Measurements from ENCODE around the gene CHMP4A.

Gene CHMP4A

DNA sequence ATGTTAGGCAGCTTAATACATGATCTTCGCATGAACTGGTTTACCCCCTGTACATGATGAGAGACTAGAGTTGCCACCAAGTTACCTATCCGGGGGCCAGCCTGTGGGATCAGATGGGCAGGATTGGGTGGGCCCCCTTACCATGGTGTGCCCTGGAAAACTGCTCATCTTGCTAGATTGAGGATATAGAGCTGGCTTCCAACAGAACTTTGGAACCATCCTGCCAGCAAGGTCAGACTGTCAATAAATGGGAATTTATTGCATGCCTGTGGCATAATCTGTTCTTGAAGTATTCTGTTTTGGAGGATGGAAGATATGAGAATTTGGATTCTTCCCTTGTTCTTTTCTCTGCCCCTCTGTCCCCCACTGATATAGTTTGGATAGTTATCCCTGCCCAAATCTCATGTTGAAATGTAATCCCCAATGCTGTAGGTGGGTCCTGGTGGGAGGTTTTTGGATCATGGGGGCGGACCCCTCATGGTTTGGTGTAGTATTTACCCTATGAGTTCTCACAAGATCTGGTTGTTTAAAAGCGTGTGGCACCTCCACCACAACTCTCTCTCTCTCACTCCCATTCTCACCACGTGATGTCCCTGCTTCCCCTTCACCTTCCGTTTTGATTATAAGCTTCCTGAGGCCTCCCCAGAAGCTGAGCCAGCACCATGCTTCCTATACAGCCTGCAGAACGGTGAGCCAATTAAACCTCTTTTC lies 14.3 kb downstream of the CHMP4A start:
- Mint-ChIP-seq H3K27me3 (no peaks in the 10 kb centered on the region), H3K36me3 (ENCODE audit: low read depth) (peaks cover 76% of the 10 kb centered on the region), H3K4me1 (ENCODE audit: low read depth) (peaks cover 45% of the 10 kb centered on the region), H3K4me3 (peak overlapping the region; percentile 9), H3K9me3 (peaks cover 7% of the 10 kb centered on the region), H3K27ac (peak overlapping the region; percentile 42)
- DNase-seq = no peak

DNA sequence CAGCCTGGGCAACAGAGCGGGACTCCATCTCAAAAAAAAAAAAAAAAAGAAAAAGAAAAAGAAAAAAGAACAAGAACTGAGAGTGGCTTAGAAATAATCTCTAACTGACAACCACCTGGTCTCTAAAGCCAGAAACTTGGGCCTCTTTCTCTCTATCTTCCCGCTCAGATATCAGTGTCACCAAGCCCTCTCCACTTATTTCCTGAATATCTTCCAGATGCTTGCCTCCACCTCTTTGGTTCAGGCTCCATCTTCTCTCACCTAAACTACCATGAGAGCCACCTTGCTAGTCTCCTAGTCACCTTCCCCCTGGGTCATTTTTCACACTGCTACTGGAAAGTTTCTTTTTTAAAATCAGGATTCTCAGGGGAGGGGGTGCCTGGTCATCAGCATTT lies 16.2 kb downstream of the CHMP4A start:
- peaks cover 71% of the 10 kb centered on the region for H3K36me3 Mint-ChIP-seq (ENCODE audit: low read depth)
- DNase-seq = no peak
- H3K4me1 Mint-ChIP-seq (ENCODE audit: low read depth) = peaks cover 55% of the 10 kb centered on the region
- H3K27ac Mint-ChIP-seq = peak overlapping the region; percentile 88
- peak overlapping the region; percentile 97 for H3K4me3 Mint-ChIP-seq
- H3K27me3 Mint-ChIP-seq = no peaks in the 10 kb centered on the region
- no peaks in the 10 kb centered on the region for H3K9me3 Mint-ChIP-seq

DNA sequence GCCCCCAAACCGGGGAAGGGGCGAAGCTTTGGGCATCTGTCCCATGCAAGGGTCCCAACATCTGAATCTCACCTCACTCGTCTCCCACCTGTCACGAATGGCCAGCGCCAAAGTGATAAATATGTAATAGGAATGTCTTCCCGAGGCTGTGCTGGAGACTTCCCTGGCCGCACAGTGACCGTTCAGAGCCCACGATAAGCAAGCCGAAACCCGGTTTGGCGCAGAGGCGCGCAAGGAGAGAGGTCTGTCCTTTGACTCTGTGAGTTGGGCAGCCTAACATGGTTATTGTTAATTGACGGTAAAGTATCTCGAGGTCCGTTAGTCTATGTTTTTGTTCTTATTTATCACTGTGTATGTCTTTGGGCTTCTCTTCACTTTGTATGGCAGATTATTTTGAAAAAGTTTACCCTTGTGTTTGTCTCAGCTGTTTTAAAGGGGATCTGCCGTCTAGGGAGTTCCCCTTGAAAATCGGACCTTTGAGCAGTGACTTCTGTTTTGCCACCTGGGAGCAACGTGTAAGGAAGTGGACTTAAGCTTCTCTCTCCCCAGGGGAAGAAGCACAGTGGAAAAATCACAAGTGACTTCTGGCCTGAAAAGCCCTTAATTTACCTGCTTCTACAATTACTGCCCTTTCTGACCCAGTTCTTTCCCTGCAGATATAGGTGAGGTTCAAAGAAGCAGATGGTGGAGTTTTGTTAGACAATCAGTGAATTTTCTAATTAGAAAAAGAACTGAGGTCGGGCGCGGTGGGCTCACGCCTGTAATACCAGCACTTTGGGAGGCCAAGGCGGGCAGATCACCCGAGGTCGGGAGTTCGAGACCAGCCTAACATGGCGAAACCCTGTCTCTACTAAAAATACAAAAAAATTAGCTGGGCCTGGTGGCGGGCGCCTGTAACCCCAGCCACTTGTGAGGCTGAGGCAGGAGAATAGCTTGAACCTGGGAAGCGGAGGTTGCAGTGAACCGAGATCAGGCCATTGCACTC lies 16.9 kb downstream of the CHMP4A start:
- H3K4me1 Mint-ChIP-seq (ENCODE audit: low read depth) = peaks cover 59% of the 10 kb centered on the region
- DNase-seq = no peak
- H3K36me3 Mint-ChIP-seq (ENCODE audit: low read depth) = peaks cover 71% of the 10 kb centered on the region

DNA sequence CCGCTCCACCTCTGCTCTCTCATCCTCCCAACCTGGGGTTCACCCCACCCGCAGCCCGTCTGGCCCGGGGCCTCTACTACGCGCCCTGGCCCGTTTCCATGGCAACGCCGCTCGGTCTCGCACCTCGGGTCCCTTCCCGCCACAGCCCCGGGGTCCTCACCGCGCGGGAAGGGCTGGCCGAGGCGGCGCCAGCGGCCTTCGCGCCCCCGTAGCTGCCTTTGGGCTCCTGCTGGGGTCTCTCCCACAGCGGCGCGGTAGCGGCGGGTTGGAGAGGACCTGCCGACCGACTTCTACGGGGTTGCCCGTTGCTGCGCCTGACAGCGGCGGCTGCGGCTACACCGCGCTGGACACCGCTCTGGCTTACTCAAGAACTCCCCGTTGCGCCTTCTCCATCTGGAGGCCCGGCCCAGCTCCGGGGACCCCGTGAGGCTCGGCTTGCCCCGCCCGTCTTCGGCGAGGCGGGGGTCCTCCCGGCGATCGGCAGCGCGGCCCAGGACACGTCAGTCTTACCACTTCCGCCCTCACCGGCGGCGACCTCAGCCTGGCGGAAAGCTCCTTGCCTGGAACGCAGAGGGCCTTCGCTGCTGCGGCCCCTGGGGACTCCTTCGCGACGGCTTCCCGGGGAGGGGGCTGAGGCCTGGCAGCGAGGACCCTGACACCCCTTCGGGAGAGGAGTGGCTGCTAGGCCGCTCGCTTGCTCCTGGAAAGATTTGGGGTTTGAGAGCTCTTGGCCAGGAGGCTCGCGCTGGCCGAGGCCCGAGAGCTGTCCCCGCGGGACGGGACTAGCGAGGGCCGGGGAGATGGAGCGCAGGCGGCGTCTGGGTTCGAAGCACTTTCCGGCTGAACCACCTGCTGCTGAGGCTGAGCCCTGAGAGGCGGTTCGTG lies 17.9 kb downstream of the CHMP4A start, which contains the start of gene TM9SF1:
TM9SF1 (minus strand) TSS at position 256 of the 885 bp plus-strand sequence. CDS start 422 bp downstream, outside the sequence.
- DNase-seq = peak; percentile 93
- no peaks in the 10 kb centered on the region for H3K27me3 Mint-ChIP-seq
- peak within 1 kb of the TSS; percentile 98 for H3K27ac Mint-ChIP-seq
- peaks cover 62% of the 10 kb centered on the region for H3K4me1 Mint-ChIP-seq (ENCODE audit: low read depth)
- H3K9me3 Mint-ChIP-seq = no peaks in the 10 kb centered on the region
- peak within 1 kb of the TSS; percentile 97 for H3K4me3 Mint-ChIP-seq
- peaks cover 67% of the 10 kb centered on the region for H3K36me3 Mint-ChIP-seq (ENCODE audit: low read depth)

More for the DNA sequence above, 16.9 kb downstream of the CHMP4A start:
- Mint-ChIP-seq H3K27me3 (no peaks in the 10 kb centered on the region), H3K4me3 (peak overlapping the region; percentile 97), H3K9me3 (no peaks in the 10 kb centered on the region), H3K27ac (peak overlapping the region; percentile 98)

GRCh38 chr14:24194873-24195185 lies 18.5 kb downstream of the CHMP4A start:
- Mint-ChIP-seq H3K27me3 (no peaks in the 10 kb centered on the region), H3K27ac (peak overlapping the region; percentile 98), H3K9me3 (no peaks in the 10 kb centered on the region), H3K36me3 (ENCODE audit: low read depth) (peaks cover 68% of the 10 kb centered on the region), H3K4me1 (ENCODE audit: low read depth) (peaks cover 65% of the 10 kb centered on the region), H3K4me3 (peak overlapping the region; percentile 97)
- DNase-seq = no peak

DNA sequence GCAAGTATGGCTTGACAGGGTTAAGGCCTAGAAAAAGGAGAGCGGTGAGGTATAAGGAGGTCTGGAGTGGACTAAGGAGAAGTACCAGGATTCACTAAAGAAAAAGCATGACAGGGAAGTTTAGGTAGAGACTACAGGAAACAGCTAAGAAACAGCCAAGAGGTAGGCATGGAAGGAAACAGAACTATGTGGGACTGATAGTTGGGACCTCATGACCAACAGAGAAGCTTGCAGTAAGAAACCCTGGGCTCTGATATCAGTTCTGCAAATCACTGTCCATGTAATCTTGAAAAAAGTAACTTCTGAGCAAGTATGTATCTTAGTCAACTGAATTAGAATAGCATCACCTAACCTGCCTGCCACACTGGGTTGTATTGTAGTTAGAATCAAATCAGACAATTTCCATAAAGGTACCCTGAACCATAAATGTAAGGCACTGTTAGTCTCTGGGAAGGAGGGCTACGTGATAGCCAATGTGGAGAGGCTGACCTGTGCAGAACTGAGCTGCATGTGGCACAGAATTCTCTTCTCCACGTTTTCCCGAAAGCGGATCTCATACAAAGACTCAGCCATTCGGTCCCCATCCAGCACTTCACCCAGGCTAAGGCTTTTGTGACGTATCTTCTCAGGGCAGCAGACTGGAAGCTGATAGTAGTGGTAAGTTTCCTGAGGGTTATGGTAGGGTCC lies 19.0 kb downstream of the CHMP4A start:
- Mint-ChIP-seq H3K36me3 (ENCODE audit: low read depth) (peaks cover 70% of the 10 kb centered on the region), H3K27me3 (no peaks in the 10 kb centered on the region)

DNA sequence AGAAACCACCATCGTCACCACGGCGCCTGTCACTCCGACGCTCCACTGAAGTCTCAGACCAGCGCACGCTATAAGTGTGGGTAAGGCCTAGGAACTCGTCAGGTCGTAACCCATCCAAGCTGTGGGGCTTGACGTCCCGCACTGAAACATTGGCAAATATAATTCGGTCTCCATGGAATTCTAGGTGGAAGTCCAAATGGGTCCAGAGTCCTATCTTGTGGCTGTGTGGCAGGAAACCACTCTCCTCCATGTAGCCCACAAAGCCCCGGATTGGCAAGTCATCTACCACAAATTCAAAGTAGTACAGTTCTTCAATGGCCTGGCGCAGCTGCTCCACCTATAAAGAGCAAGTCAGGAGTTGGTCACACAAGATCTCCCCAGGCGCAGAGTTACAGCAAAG lies 20.4 kb downstream of the CHMP4A start:
- H3K9me3 Mint-ChIP-seq = no peaks in the 10 kb centered on the region
- H3K4me3 Mint-ChIP-seq = peak overlapping the region; percentile 7
- no peaks in the 10 kb centered on the region for H3K27me3 Mint-ChIP-seq
- DNase-seq = no peak
- peak overlapping the region; percentile 37 for H3K27ac Mint-ChIP-seq
- H3K4me1 Mint-ChIP-seq (ENCODE audit: low read depth) = peaks cover 59% of the 10 kb centered on the region
- H3K36me3 Mint-ChIP-seq (ENCODE audit: low read depth) = peaks cover 69% of the 10 kb centered on the region

More for the DNA sequence above, 19.0 kb downstream of the CHMP4A start:
- Mint-ChIP-seq H3K4me1 (ENCODE audit: low read depth) (peaks cover 64% of the 10 kb centered on the region), H3K27ac (peak overlapping the region; percentile 98), H3K4me3 (peak overlapping the region; percentile 97), H3K9me3 (no peaks in the 10 kb centered on the region)
- DNase-seq = no peak

DNA sequence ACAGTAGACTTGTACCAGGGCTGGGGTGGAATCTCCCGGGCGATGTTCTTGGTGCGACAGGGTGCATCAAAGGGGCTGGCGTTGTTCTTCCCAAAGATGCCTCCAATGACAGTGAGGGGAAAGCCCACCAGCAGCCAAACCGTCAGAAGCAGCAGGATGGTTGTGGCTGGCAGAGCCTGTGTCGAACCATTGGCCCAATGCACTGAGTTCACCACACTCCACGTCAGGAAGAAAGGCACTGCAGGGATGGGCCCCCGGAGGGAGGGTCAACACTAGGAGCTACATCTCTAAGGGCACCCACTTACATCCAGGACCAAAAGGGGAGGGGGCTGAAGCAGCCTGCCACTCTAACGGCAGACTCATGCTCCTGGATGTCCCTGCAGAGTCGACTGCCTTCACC lies 22.9 kb downstream of the CHMP4A start:
- Mint-ChIP-seq H3K27me3 (no peaks in the 10 kb centered on the region), H3K36me3 (ENCODE audit: low read depth) (peaks cover 81% of the 10 kb centered on the region), H3K4me1 (ENCODE audit: low read depth) (peaks cover 67% of the 10 kb centered on the region), H3K9me3 (no peaks in the 10 kb centered on the region), H3K4me3 (no peak overlapping the region), H3K27ac (peak overlapping the region; percentile 63)
- DNase-seq = no peak

DNA sequence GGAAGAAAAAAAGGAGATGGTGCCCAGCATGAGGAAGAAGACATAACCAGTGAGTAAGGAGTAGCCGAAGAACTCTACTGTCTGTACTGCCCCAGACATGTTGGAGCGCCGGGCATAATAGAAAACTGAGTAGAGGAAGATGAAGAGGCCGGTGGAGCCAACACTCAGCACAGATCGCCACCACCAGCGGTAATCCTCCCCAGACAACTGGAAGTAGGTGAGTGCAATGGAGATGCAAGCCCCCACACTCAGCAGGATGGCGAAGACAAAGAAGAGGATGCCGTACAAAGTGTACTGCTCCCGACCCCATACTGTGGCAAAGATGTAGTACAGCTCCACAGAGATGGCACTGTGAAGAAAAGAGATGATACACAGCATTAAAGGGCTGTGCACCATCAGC lies 23.8 kb downstream of the CHMP4A start:
- Mint-ChIP-seq H3K27me3 (no peaks in the 10 kb centered on the region), H3K36me3 (ENCODE audit: low read depth) (peaks cover 84% of the 10 kb centered on the region), H3K4me3 (peak overlapping the region; percentile 94), H3K4me1 (ENCODE audit: low read depth) (peaks cover 61% of the 10 kb centered on the region), H3K9me3 (no peaks in the 10 kb centered on the region), H3K27ac (peak overlapping the region; percentile 97)
- no peak for DNase-seq

DNA sequence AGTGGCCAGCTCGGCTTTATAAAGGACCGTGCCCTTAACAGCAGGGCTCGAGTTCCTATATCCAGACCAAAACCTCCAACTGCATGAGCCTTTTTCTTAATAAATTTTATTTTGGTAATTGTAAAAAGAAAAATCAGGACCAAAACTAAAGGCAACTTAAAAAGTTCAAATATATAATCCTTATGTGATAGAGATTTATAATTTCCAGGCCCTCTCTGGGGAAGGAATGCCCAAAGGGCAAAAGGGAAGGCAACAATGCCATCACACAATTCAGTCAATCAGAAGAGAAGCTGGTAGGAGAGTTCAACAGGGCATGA lies 24.3 kb downstream of the CHMP4A start:
- peaks cover 84% of the 10 kb centered on the region for H3K36me3 Mint-ChIP-seq (ENCODE audit: low read depth)
- H3K9me3 Mint-ChIP-seq = no peaks in the 10 kb centered on the region
- H3K4me3 Mint-ChIP-seq = peak overlapping the region; percentile 94
- DNase-seq = no peak
- H3K4me1 Mint-ChIP-seq (ENCODE audit: low read depth) = peaks cover 56% of the 10 kb centered on the region
- no peaks in the 10 kb centered on the region for H3K27me3 Mint-ChIP-seq
- peak overlapping the region; percentile 97 for H3K27ac Mint-ChIP-seq

GRCh38 chr14:24188251-24189058 lies 24.8 kb downstream of the CHMP4A start, which contains the start of gene IPO4:
Gene IPO4 (minus strand): TSS chr14:24188816. CDS start chr14:24188787, 29 bp downstream.
- H3K27me3 Mint-ChIP-seq = no peaks in the 10 kb centered on the region
- DNase-seq = peak; percentile 92
- peaks cover 88% of the 10 kb centered on the region for H3K36me3 Mint-ChIP-seq (ENCODE audit: low read depth)
- peaks cover 54% of the 10 kb centered on the region for H3K4me1 Mint-ChIP-seq (ENCODE audit: low read depth)
- H3K27ac Mint-ChIP-seq = peak within 1 kb of the TSS; percentile 97
- H3K4me3 Mint-ChIP-seq = peak within 1 kb of the TSS; percentile 94
- H3K9me3 Mint-ChIP-seq = no peaks in the 10 kb centered on the region

GRCh38 chr14:24187539-24187915 lies 25.8 kb downstream of the CHMP4A start:
- Mint-ChIP-seq H3K4me1 (ENCODE audit: low read depth) (peaks cover 48% of the 10 kb centered on the region), H3K4me3 (peak overlapping the region; percentile 94), H3K27ac (peak overlapping the region; percentile 97), H3K27me3 (no peaks in the 10 kb centered on the region), H3K36me3 (ENCODE audit: low read depth) (peaks cover 90% of the 10 kb centered on the region), H3K9me3 (no peaks in the 10 kb centered on the region)
- DNase-seq = no peak
